Stimulated activated CD8-positive, alpha-beta memory T cell treated with anti-CD3 and anti-CD28 coated beads, Interleukin-7, amount 100 ng/mL, for 1 hour (primary cell): Measurements from ENCODE around the gene SKA2.
"Not testable (repeated sequence)": the region's sequence is repeated elsewhere in the genome, so short reads cannot be mapped to it uniquely, and the experiment has no call there.

Experiments
- DNase-seq, 2 donors: peaks; one replicate each; pipeline ENCODE4 v3.0.0-alpha.2; 2020; ENCODE audit warnings: low read depth in 2 of 2

SKA2 gene

GRCh38 chr17:59154721-59155438 is at the start of gene SKA2:
Gene SKA2 (minus strand): TSS chr17:59155186. CDS start chr17:59155163, 23 bp downstream.
- DNase-seq: peak; percentile 91 to 93

- DNase-seq: no peak
Observed at GRCh38 chr17:59202320-59202719, 47.3 kb upstream of the SKA2 start.

GRCh38 chr17:59199398-59199797 is 44.4 kb upstream of the SKA2 start:
- DNase-seq: no peak

- DNase-seq: no peak
Observed at GRCh38 chr17:59193336-59193862, 38.4 kb upstream of the SKA2 start.

GRCh38 chr17:59190806-59191205 is 35.8 kb upstream of the SKA2 start:
- DNase-seq: no peak

GRCh38 chr17:59186850-59187249 is 31.9 kb upstream of the SKA2 start:
- DNase-seq: no peak

- DNase-seq: no peak
Observed at GRCh38 chr17:59185997-59186396, 31.0 kb upstream of the SKA2 start.

- DNase-seq: no peak
Observed at GRCh38 chr17:59181481-59181880, 26.5 kb upstream of the SKA2 start.

GRCh38 chr17:59180626-59181025 is 25.6 kb upstream of the SKA2 start:
- DNase-seq: no peak

- DNase-seq: not testable (repeated sequence)
Observed at GRCh38 chr17:59179601-59180000, 24.6 kb upstream of the SKA2 start.

GRCh38 chr17:59178266-59178985 is 23.4 kb upstream of the SKA2 start:
- no peak for DNase-seq

GRCh38 chr17:59175076-59175475 is 20.1 kb upstream of the SKA2 start:
- DNase-seq: no peak

GRCh38 chr17:59174671-59175070 is 19.7 kb upstream of the SKA2 start:
- no peak for DNase-seq

- DNase-seq: no peak
Observed at GRCh38 chr17:59172436-59173004, 17.5 kb upstream of the SKA2 start.

- DNase-seq: no peak
Observed at GRCh38 chr17:59167571-59168001, 12.6 kb upstream of the SKA2 start.

- no peak for DNase-seq
Observed at GRCh38 chr17:59165933-59166342, 11.0 kb upstream of the SKA2 start.

GRCh38 chr17:59161477-59161876 is 6.5 kb upstream of the SKA2 start:
- no peak for DNase-seq

- no peak for DNase-seq
Observed at GRCh38 chr17:59160157-59161025, 5.4 kb upstream of the SKA2 start.

GRCh38 chr17:59155439-59156177 is 622 bp upstream of the SKA2 start, which contains the start of gene PRR11:
Gene PRR11 (plus strand): TSS chr17:59155746. CDS start chr17:59169753, 14,007 bp downstream.
- DNase-seq: peak in 1 of 2 donors; percentile 76

- DNase-seq: peak in 1 of 2 donors; percentile 1
Observed at GRCh38 chr17:59154292-59154720, 680 bp downstream of the SKA2 start.

- DNase-seq: no peak
Observed at GRCh38 chr17:59152925-59153324, 2.1 kb downstream of the SKA2 start.
